K562 (cell line): Measurements from ENCODE around the gene BOLA1. TPM values are rescaled to one million over a fixed set of nuclear protein-coding genes. Genes with fewer than 3 reads are reported as not detected.

Experiments
- BCL6 ChIP-seq: fragments of 250-450 bp; sonication (Bioruptor Pico); IDR thresholded peaks from 2 replicates; pipeline ENCODE4 v1.4.0; 2020
- CHCHD3 ChIP-seq: fragments of 250-450 bp; sonication (Bioruptor Pico); IDR thresholded peaks from 2 replicates; pipeline ENCODE4 v2.1.2; 2022; ENCODE audit warnings: mild to moderate bottlenecking
- DNMT1 ChIP-seq: fragments of 450-650 bp; IDR thresholded peaks from 2 replicates; pipeline ENCODE4 v1.6.1; 2016; ENCODE audit warnings: antibody characterized with exemption, mild to moderate bottlenecking
- EP300 ChIP-seq: IDR thresholded peaks from 2 replicates; pipeline ENCODE4 v1.6.1; 2012; ENCODE audit warnings: low read length, improper control_type of control experiment
- FOXK2 ChIP-seq, 2 experiments: fragments of 450-650 bp; IDR thresholded peaks in 1 of 2; conservative IDR thresholded peaks in 1 of 2; 2 replicates each; pipeline ENCODE4 v1.6.1; 2016; ENCODE audit warnings: low read depth in 2 of 2, mild to moderate bottlenecking in 1 of 2
- HNRNPH1 ChIP-seq: fragments of 200-400 bp; formaldehyde crosslinking; optimal IDR thresholded peaks from 2 replicates; pipeline ENCODE3; 2017; ENCODE audit warnings: low read depth, mild to moderate bottlenecking, low read length, moderate library complexity
- KDM2B ChIP-seq: fragments of 250-450 bp; sonication (Bioruptor Pico); IDR thresholded peaks from 2 replicates; pipeline ENCODE4 v1.8.0; 2021; ENCODE audit warnings: mild to moderate bottlenecking, moderate library complexity
- MIER1 ChIP-seq: fragments of 450-650 bp; IDR thresholded peaks from 2 replicates; pipeline ENCODE4 v1.6.1; 2016; ENCODE audit warnings: antibody characterized with exemption, mild to moderate bottlenecking, low read depth
- MTA2 ChIP-seq: fragments of 450-650 bp; IDR thresholded peaks from 2 replicates; pipeline ENCODE4 v1.6.1; 2016; ENCODE audit warnings: low read depth
- MYNN ChIP-seq, 2 experiments: sonication (generic); formaldehyde crosslinking in 1 of 2; IDR thresholded peaks; 2 replicates each; pipeline versions ENCODE4 v1.5.0 to v1.6.1; 2016 to 2020; ENCODE audit warnings: antibody characterized with exemption in 1 of 2, missing genetic modification reagents in 1 of 2
- NFRKB ChIP-seq: fragments of 450-650 bp; IDR thresholded peaks from 2 replicates; pipeline ENCODE4 v1.6.1; 2016; ENCODE audit warnings: low read depth
- RB1 ChIP-seq: fragments of 450-650 bp; IDR thresholded peaks from 2 replicates; pipeline ENCODE4 v1.6.1; 2017; ENCODE audit warnings: low read depth, mild to moderate bottlenecking
- ZFP30 ChIP-seq: fragments of 250-450 bp; sonication (Bioruptor Pico); IDR thresholded peaks from 2 replicates; pipeline ENCODE4 v1.8.0; 2022; ENCODE audit warnings: moderate library complexity, mild to moderate bottlenecking, inconsistent platforms, borderline replicate concordance
- ZNF12 ChIP-seq: sonication (generic); formaldehyde crosslinking; IDR thresholded peaks from 2 replicates; pipeline ENCODE4 v1.4.0; 2020; ENCODE audit warnings: mild to moderate bottlenecking, missing genetic modification reagents
- ZNF24 ChIP-seq: fragments of 450-650 bp; IDR thresholded peaks from 2 replicates; pipeline ENCODE4 v1.6.1; 2016
- ZNF282 ChIP-seq: sonication (generic); formaldehyde crosslinking; IDR thresholded peaks from 2 replicates; pipeline ENCODE4 v1.8.1; 2023; ENCODE audit warnings: missing genetic modification reagents
- polyA plus RNA-seq, 8 experiments: library from polyadenylated mRNA; depleted of rRNA in 4 of 8; stranded (reverse) in 5 of 8; unstranded in 3 of 8; fragments of >200 nt; fragmentation: Nextera tagmentation in 2 of 8; fragmentation: Illumina TruSeq in 1 of 8; extraction: Ambion mirVana in 2 of 8; extraction: Trizol in 1 of 8; gene quantifications; 2 replicates each; pipeline versions ENCODE4 v1.2.1 to v1.2.3, GENCODE V29; 2011 to 2014; ENCODE audit warnings: inconsistent platforms in 1 of 8, missing spikeins in 1 of 8
- total RNA-seq, 7 experiments: library from RNA; depleted of rRNA in 6 of 7; stranded (reverse); fragments of >200 nt in 6 of 7; fragmentation: Illumina TruSeq in 2 of 7; extraction: Trizol in 2 of 7; gene quantifications; 2 replicates each; pipeline versions ENCODE4 v1.2.1 to v1.2.3, GENCODE V29; 2011 to 2021; ENCODE audit warnings: low replicate concordance in 1 of 7
- TF ChIP-seq, protein P1 (sequence below): fragments of 250-450 bp; sonication (Bioruptor Pico); IDR thresholded peaks from 2 replicates; pipeline ENCODE4 v1.8.0; 2022; ENCODE audit warnings: inconsistent platforms, mild to moderate bottlenecking, moderate library complexity, borderline replicate concordance
- TF ChIP-seq, protein P2 (sequence below): fragments of 250-450 bp; sonication (Bioruptor Pico); IDR thresholded peaks from 2 replicates; pipeline ENCODE4 v1.5.0; 2021; ENCODE audit warnings: mild to moderate bottlenecking, borderline replicate concordance

The BOLA1 gene
- total and polyA plus RNA-seq, 9 of the 15 experiments (the other 6 are each of a cell fraction or from before 2014, with no cell fraction given) = 0.18 to 1.2 (median 0.40) TPM; not detected in 2

DNA sequence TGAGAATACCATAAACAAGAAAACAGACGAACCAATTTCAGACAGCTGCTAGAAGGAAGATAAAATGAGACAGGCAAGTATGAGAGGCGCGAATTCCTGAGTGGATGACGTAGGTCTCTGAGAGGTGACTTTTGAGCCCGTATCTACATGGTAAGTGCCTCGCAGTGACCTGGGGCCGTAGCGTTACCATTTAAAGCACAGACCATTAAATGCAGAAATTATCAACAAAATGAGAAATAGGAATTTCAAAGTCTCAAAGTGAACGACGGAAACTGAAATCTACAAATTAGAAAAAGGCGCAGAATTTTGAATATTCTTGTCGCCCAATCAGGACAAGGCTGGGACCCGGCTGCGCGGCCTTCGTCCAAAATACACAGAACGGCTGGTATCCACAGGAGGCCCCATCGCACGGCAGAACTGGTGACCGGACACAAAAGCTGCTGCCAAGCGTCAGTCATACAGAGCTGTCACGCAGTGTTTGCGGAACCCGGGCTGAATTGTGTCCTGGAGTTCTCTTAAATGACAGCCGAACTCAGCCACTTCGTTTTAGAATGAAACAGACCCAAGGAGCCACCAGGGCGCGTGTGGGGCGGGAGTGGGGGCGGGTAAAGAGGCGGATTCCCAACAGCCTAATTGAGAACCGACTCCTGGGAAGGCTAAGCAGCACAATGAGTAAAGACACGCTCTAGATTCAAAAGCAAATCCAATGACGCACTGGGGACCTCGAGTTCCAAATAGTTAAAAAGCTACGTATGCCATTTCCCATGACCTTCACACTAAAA is 13.8 kb upstream of the BOLA1 start (continued):
- TF ChIP-seq RB1 (no peak), KDM2B (no peak), NFRKB (0 out of 2 replicates have a peak, but pooled peaks have one; percentile 37), MYNN (IDR thresholded peaks at IDR 0.05) (no peak), MYNN (CRISPR knock-in tag; IDR thresholded peaks at IDR 0.05) (no peak), CHCHD3 (peak; percentile 92), EP300 (no peak; the same call in 1 of the 2 replicates), FOXK2 (conservative IDR thresholded peaks at IDR 0.05 in 1 of 2, IDR thresholded peaks at IDR 0.05 in 1 of 2; ENCODE audit: low read depth in 2 of 2) (peak in 1 of 2 experiments; percentile 49; a peak in 1 of 4 replicates), ZNF12 (CRISPR knock-in tag) (0 out of 2 replicates have a peak, but pooled peaks have one; percentile 17), MTA2 (peak; percentile 8), ZFP30 (no peak), BCL6 (CRISPR knock-in tag) (no peak), ZNF282 (CRISPR knock-in tag) (no peak), HNRNPH1 (no peak), DNMT1 (no peak), ZNF24 (no peak), MIER1 (no peak)
- TF ChIP-seq, protein P1, sequence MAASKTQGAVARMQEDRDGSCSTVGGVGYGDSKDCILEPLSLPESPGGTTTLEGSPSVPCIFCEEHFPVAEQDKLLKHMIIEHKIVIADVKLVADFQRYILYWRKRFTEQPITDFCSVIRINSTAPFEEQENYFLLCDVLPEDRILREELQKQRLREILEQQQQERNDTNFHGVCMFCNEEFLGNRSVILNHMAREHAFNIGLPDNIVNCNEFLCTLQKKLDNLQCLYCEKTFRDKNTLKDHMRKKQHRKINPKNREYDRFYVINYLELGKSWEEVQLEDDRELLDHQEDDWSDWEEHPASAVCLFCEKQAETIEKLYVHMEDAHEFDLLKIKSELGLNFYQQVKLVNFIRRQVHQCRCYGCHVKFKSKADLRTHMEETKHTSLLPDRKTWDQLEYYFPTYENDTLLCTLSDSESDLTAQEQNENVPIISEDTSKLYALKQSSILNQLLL (CRISPR knock-in tag) = no peak
- TF ChIP-seq, protein P2, sequence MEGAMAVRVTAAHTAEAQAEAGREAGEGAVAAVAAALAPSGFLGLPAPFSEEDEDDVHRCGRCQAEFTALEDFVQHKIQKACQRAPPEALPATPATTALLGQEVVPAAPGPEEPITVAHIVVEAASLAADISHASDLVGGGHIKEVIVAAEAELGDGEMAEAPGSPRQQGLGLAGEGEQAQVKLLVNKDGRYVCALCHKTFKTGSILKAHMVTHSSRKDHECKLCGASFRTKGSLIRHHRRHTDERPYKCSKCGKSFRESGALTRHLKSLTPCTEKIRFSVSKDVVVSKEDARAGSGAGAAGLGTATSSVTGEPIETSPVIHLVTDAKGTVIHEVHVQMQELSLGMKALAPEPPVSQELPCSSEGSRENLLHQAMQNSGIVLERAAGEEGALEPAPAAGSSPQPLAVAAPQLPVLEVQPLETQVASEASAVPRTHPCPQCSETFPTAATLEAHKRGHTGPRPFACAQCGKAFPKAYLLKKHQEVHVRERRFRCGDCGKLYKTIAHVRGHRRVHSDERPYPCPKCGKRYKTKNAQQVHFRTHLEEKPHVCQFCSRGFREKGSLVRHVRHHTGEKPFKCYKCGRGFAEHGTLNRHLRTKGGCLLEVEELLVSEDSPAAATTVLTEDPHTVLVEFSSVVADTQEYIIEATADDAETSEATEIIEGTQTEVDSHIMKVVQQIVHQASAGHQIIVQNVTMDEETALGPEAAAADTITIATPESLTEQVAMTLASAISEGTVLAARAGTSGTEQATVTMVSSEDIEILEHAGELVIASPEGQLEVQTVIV (CRISPR knock-in tag) = no peak
